Body of pancreas (tissue), 4 donors: ENCODE results near the gene LRRFIP2. TPM values are rescaled to one million over a fixed set of nuclear protein-coding genes. Genes with fewer than 3 reads are reported as not detected.

Experiments
- ATAC-seq: fragments of 150-250 bp; one replicate; pipeline ENCODE4 v1.9.1; 2016
- DNase-seq, 4 donors: peaks; one replicate each; pipeline ENCODE4 v3.0.0-alpha.2; 2019
- H3K27ac ChIP-seq, 4 donors: fragments of 200-600 bp; sonication (generic); 1 replicate in 3 of 4; 2 replicates in 1 of 4; pipeline versions ENCODE4 v1.5.1 to v1.6.1; 2016 to 2019; ENCODE audit warnings: mild to moderate bottlenecking in 1 of 4, mixed read lengths in 1 of 4, moderate library complexity in 1 of 4
- H3K27me3 ChIP-seq, 2 donors: fragments of 200-600 bp; sonication (generic); one replicate each; pipeline ENCODE4 v1.6.0; 2016; ENCODE audit warnings: mild to moderate bottlenecking in 1 of 2
- H3K36me3 ChIP-seq, 2 donors: fragments of 200-600 bp; sonication (generic); replicated peaks in 1 of 2; 2 replicates each; pipeline ENCODE4 v1.5.1; 2016; ENCODE audit warnings: low read depth in 2 of 2; ENCODE audit not compliant: insufficient read depth in 1 of 2
- H3K4me1 ChIP-seq: fragments of 200-600 bp; sonication (generic); one replicate; pipeline ENCODE4 v1.6.0; 2016
- H3K4me3 ChIP-seq, 2 donors: fragments of 200-600 bp; sonication (generic); 1 replicate in 1 of 2; 2 replicates in 1 of 2; pipeline ENCODE4 v1.5.1; 2016 to 2019
- H3K9me3 ChIP-seq, 3 donors: fragments of 200-600 bp; sonication (generic); 1 replicate in 2 of 3; 2 replicates in 1 of 3; pipeline ENCODE4 v1.5.1; 2016
- CTCF ChIP-seq, 7 experiments: fragments of 450-650 bp in 4 of 7; fragments of 200-600 bp in 3 of 7; sonication (generic) in 3 of 7; IDR thresholded peaks; one replicate each; pipeline ENCODE4 v1.5.1; 2016 to 2019; ENCODE audit warnings: antibody characterized with exemption in 7 of 7
- POLR2A ChIP-seq, 3 donors: fragments of 450-650 bp; IDR thresholded peaks; one replicate each; pipeline ENCODE4 v1.6.1; 2016; ENCODE audit warnings: antibody characterized with exemption in 3 of 3, mild to moderate bottlenecking in 2 of 3
- WGBS, 2 donors: methylation state at CpG; one replicate each; pipeline ENCODE4 v1.1.5; 2017; 5-methylcytosine and 5-hydroxymethylcytosine counted together
- intact Hi-C: fragments of 100-400 bp; cut with DNase I; formaldehyde crosslinking; loops from one replicate; pipeline ENCODE4 v1.15.1; 2023
- total RNA-seq, 2 donors: library from RNA; depleted of rRNA; stranded (reverse); fragments of >200 nt; gene quantifications; one replicate each; pipeline ENCODE4 v1.1.0, GENCODE V29; 2016

LRRFIP2 gene
- total RNA-seq, 2 donors from 2014 or later: 23.4 to 56.6 TPM

- no peaks in the 10 kb centered on the region for H3K27me3 ChIP-seq
- no peak overlapping the region for H3K4me3 ChIP-seq
- WGBS, 2 donors: 98 to 100% methylated on average over 2 of the region's 2 CpGs
- no peaks in the 10 kb centered on the region for H3K4me1 ChIP-seq
- DNase-seq (no peak), ATAC-seq (no peak)
- intact Hi-C loops: no loop called here
- TF ChIP-seq POLR2A (IDR thresholded peaks at IDR 0.05): no peak
- TF ChIP-seq CTCF (IDR thresholded peaks at IDR 0.05): no peak
- H3K36me3 ChIP-seq: no peaks in the 10 kb centered on the region
- no peaks in the 10 kb centered on the region for H3K9me3 ChIP-seq
- no peak overlapping the region for H3K27ac ChIP-seq
Measured at GRCh38 chr3:37118163-37118562, 56.2 kb downstream of the LRRFIP2 start.

GRCh38 chr3:37117548-37117947 is 56.8 kb downstream of the LRRFIP2 start:
- intact Hi-C loops: no loop called here
- Histone ChIP-seq H3K4me1 (no peaks in the 10 kb centered on the region), H3K36me3 (no peaks in the 10 kb centered on the region), H3K9me3 (no peaks in the 10 kb centered on the region), H3K27me3 (no peaks in the 10 kb centered on the region), H3K27ac (no peak overlapping the region), H3K4me3 (no peak overlapping the region)
- DNase-seq: no peak
- no peak for ATAC-seq
- TF ChIP-seq CTCF (IDR thresholded peaks at IDR 0.05) (no peak), POLR2A (IDR thresholded peaks at IDR 0.05) (no peak)

- TF ChIP-seq CTCF (IDR thresholded peaks at IDR 0.05): no peak
- TF ChIP-seq POLR2A (IDR thresholded peaks at IDR 0.05): no peak
- Histone ChIP-seq H3K27me3 (no peaks in the 10 kb centered on the region), H3K36me3 (no peaks in the 10 kb centered on the region), H3K27ac (no peak overlapping the region), H3K4me3 (no peak overlapping the region), H3K4me1 (no peaks in the 10 kb centered on the region), H3K9me3 (no peaks in the 10 kb centered on the region)
- DNase-seq (no peak), ATAC-seq (no peak)
- intact Hi-C loops: no loop called here
- WGBS, 2 donors: 96 to 97% methylated on average over 1 of the region's 1 CpG
Measured at GRCh38 chr3:37116998-37117397, 57.4 kb downstream of the LRRFIP2 start.

- Histone ChIP-seq H3K4me1 (no peaks in the 10 kb centered on the region), H3K27ac (no peak overlapping the region), H3K4me3 (no peak overlapping the region), H3K36me3 (no peaks in the 10 kb centered on the region), H3K27me3 (no peaks in the 10 kb centered on the region), H3K9me3 (no peaks in the 10 kb centered on the region)
- ATAC-seq (no peak), DNase-seq (no peak)
- intact Hi-C loops: no loop called here
- WGBS, 2 donors: 57 to 62% methylated on average over 2 of the region's 2 CpGs
- no peak for TF ChIP-seq POLR2A (IDR thresholded peaks at IDR 0.05)
- no peak for TF ChIP-seq CTCF (IDR thresholded peaks at IDR 0.05)
Measured at GRCh38 chr3:37115446-37115845, 58.9 kb downstream of the LRRFIP2 start.

- intact Hi-C loops: no loop called here
Measured at GRCh38 chr3:37114251-37115145, 59.9 kb downstream of the LRRFIP2 start.

More at GRCh38 chr3:37114251-37115145, 59.9 kb downstream of the LRRFIP2 start:
- Histone ChIP-seq H3K27ac (no peak overlapping the region), H3K4me3 (no peak overlapping the region), H3K4me1 (no peaks in the 10 kb centered on the region), H3K36me3 (no peaks in the 10 kb centered on the region), H3K27me3 (no peaks in the 10 kb centered on the region), H3K9me3 (no peaks in the 10 kb centered on the region)
- 93 to 96% methylated on average over 2 of the region's 2 CpGs for WGBS, 2 donors
- TF ChIP-seq POLR2A (IDR thresholded peaks at IDR 0.05) (no peak), CTCF (IDR thresholded peaks at IDR 0.05) (no peak)
- DNase-seq (no peak), ATAC-seq (no peak)
